ENCODE measurements around the gene FBXO41.

The FBXO41 gene

GRCh38 chr2:73223821-73224220 is 60.5 kb downstream of the FBXO41 start:
- no peak for TF ChIP-seq ZFP30 (CRISPR knock-in tag; IDR thresholded peaks at IDR 0.05)

DNA sequence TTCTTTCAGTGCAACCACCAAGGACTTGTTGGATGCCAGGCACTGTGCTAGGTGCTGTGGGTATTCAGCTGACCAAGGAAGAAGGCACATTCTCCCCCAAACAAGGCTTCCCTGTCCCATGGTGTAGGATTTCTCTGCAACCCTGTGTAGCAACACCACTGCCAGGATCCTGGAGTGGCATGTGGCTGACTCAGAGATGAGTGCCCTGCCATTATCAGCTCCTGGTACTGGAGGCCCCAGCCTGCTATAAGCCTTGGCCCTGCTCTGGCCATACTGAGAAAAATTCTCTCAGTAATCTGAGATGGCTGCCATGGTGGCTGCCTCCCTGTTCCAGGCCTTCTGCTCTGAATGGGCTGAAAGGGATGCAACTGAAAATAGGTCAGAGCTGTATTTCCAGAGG is 66.0 kb downstream of the FBXO41 start:
- TF ChIP-seq ESRRG (CRISPR knock-in tag; IDR thresholded peaks at IDR 0.05) (no peak), PPARA (CRISPR knock-in tag; IDR thresholded peaks at IDR 0.05; ENCODE audit: borderline replicate concordance) (no peak), ARNTL (CRISPR knock-in tag; IDR thresholded peaks at IDR 0.05; ENCODE audit: borderline replicate concordance, low read depth) (no peak)
- TF ChIP-seq, protein P1, sequence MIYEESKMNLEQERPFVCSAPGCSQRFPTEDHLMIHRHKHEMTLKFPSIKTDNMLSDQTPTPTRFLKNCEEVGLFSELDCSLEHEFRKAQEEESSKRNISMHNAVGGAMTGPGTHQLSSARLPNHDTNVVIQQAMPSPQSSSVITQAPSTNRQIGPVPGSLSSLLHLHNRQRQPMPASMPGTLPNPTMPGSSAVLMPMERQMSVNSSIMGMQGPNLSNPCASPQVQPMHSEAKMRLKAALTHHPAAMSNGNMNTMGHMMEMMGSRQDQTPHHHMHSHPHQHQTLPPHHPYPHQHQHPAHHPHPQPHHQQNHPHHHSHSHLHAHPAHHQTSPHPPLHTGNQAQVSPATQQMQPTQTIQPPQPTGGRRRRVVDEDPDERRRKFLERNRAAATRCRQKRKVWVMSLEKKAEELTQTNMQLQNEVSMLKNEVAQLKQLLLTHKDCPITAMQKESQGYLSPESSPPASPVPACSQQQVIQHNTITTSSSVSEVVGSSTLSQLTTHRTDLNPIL (CRISPR knock-in tag; IDR thresholded peaks at IDR 0.05; ENCODE audit: low read depth), result no peak

More at GRCh38 chr2:73223821-73224220, 60.5 kb downstream of the FBXO41 start:
- ATAC-seq, result no peak

DNA sequence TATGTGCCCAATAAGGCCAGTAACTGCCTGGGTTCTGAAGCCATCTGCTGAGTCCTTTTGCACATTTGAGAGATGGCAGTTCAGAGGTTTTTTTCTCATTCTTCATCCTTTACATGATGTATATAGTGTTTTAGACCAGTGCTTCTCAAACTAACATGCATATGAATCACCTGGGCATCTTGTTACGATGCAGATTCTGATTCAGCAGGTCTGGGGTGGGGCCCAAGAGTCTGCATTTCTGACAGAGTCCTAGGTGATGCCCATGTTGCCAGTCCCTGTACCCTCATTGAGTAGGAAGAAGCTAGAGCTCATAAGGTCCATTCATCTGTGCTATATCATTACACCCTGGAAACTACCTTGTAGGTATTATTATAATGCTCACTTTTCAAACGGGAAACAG is 66.5 kb downstream of the FBXO41 start:
- no peak for ATAC-seq
- TF ChIP-seq TCF4 (CRISPR knock-in tag; IDR thresholded peaks at IDR 0.05; ENCODE audit: borderline replicate concordance) (no peak), GLIS3 (CRISPR knock-in tag; IDR thresholded peaks at IDR 0.05) (no peak), ESRRG (CRISPR knock-in tag; IDR thresholded peaks at IDR 0.05) (no peak), SNAI2 (CRISPR knock-in tag; IDR thresholded peaks at IDR 0.05) (no peak), PPARA (CRISPR knock-in tag; IDR thresholded peaks at IDR 0.05; ENCODE audit: borderline replicate concordance) (no peak), RARB (CRISPR knock-in tag; IDR thresholded peaks at IDR 0.05) (no peak), ZFP3 (CRISPR knock-in tag; IDR thresholded peaks at IDR 0.05) (no peak), CSDC2 (CRISPR knock-in tag; IDR thresholded peaks at IDR 0.05) (no peak), PATZ1 (CRISPR knock-in tag; IDR thresholded peaks at IDR 0.05; ENCODE audit: borderline replicate concordance) (no peak), ARNTL (CRISPR knock-in tag; IDR thresholded peaks at IDR 0.05; ENCODE audit: borderline replicate concordance, low read depth) (no peak), OSR1 (CRISPR knock-in tag; IDR thresholded peaks at IDR 0.05) (no peak), BACH2 (CRISPR knock-in tag; IDR thresholded peaks at IDR 0.05; ENCODE audit: borderline replicate concordance) (no peak), TOX (CRISPR knock-in tag; IDR thresholded peaks at IDR 0.05; ENCODE audit: borderline replicate concordance) (no peak), CSRNP3 (CRISPR knock-in tag; IDR thresholded peaks at IDR 0.05) (no peak), ZNF8 (CRISPR knock-in tag; IDR thresholded peaks at IDR 0.05) (no peak), ZC3H10 (CRISPR knock-in tag; IDR thresholded peaks at IDR 0.05) (no peak), ZNF70 (CRISPR knock-in tag; IDR thresholded peaks at IDR 0.05) (no peak), ZFP30 (CRISPR knock-in tag; IDR thresholded peaks at IDR 0.05) (no peak)
- TF ChIP-seq, protein P1 (CRISPR knock-in tag; IDR thresholded peaks at IDR 0.05; ENCODE audit: low read depth), result no peak
- TF ChIP-seq, protein P2, sequence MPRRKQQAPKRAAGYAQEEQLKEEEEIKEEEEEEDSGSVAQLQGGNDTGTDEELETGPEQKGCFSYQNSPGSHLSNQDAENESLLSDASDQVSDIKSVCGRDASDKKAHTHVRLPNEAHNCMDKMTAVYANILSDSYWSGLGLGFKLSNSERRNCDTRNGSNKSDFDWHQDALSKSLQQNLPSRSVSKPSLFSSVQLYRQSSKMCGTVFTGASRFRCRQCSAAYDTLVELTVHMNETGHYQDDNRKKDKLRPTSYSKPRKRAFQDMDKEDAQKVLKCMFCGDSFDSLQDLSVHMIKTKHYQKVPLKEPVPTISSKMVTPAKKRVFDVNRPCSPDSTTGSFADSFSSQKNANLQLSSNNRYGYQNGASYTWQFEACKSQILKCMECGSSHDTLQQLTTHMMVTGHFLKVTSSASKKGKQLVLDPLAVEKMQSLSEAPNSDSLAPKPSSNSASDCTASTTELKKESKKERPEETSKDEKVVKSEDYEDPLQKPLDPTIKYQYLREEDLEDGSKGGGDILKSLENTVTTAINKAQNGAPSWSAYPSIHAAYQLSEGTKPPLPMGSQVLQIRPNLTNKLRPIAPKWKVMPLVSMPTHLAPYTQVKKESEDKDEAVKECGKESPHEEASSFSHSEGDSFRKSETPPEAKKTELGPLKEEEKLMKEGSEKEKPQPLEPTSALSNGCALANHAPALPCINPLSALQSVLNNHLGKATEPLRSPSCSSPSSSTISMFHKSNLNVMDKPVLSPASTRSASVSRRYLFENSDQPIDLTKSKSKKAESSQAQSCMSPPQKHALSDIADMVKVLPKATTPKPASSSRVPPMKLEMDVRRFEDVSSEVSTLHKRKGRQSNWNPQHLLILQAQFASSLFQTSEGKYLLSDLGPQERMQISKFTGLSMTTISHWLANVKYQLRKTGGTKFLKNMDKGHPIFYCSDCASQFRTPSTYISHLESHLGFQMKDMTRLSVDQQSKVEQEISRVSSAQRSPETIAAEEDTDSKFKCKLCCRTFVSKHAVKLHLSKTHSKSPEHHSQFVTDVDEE (CRISPR knock-in tag; IDR thresholded peaks at IDR 0.05), result no peak

More for the DNA sequence above, 66.0 kb downstream of the FBXO41 start:
- ATAC-seq, result peak; percentile 68

DNA sequence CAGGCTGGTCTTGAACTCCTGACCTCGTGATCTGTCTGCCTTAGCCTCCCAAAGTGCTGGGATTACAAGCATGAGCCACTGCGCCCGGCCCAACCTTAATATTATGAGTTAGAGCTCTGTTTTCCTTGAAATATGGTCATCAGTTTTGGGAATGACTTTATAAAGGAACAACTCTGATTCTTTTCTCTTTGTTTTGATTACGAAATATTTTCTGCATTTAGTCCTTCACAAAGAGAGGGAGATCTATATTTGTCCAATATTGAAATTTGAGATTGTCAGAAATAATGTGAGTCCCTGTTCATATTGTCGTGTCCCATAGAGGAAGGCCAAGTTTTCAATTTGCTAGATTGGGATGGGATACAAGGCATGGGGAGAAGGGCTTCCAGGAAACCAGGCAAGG is 67.1 kb downstream of the FBXO41 start:
- ATAC-seq, result no peak
- TF ChIP-seq ZFP3 (CRISPR knock-in tag; IDR thresholded peaks at IDR 0.05) (no peak), ZC3H10 (CRISPR knock-in tag; IDR thresholded peaks at IDR 0.05) (no peak), SNAI2 (CRISPR knock-in tag; IDR thresholded peaks at IDR 0.05) (no peak), RARB (CRISPR knock-in tag; IDR thresholded peaks at IDR 0.05) (no peak), TOX (CRISPR knock-in tag; IDR thresholded peaks at IDR 0.05; ENCODE audit: borderline replicate concordance) (no peak), ZFP30 (CRISPR knock-in tag; IDR thresholded peaks at IDR 0.05) (no peak), ARNTL (CRISPR knock-in tag; IDR thresholded peaks at IDR 0.05; ENCODE audit: borderline replicate concordance, low read depth) (no peak), PATZ1 (CRISPR knock-in tag; IDR thresholded peaks at IDR 0.05; ENCODE audit: borderline replicate concordance) (no peak)
- TF ChIP-seq, protein P1 (CRISPR knock-in tag; IDR thresholded peaks at IDR 0.05; ENCODE audit: low read depth), result no peak
